Activated gamma-delta T cell treated with Interleukin-2 at 50 U/mL for 16 hours (primary cell): Measurements from ENCODE around the gene PIKFYVE.
"Not testable (repeated sequence)": the region's sequence is repeated elsewhere in the genome, so short reads cannot be mapped to it uniquely, and the experiment has no call there.

Experiments
- DNase-seq: peaks from one replicate; pipeline ENCODE4 v3.0.0-alpha.2; 2020

Gene PIKFYVE

DNA sequence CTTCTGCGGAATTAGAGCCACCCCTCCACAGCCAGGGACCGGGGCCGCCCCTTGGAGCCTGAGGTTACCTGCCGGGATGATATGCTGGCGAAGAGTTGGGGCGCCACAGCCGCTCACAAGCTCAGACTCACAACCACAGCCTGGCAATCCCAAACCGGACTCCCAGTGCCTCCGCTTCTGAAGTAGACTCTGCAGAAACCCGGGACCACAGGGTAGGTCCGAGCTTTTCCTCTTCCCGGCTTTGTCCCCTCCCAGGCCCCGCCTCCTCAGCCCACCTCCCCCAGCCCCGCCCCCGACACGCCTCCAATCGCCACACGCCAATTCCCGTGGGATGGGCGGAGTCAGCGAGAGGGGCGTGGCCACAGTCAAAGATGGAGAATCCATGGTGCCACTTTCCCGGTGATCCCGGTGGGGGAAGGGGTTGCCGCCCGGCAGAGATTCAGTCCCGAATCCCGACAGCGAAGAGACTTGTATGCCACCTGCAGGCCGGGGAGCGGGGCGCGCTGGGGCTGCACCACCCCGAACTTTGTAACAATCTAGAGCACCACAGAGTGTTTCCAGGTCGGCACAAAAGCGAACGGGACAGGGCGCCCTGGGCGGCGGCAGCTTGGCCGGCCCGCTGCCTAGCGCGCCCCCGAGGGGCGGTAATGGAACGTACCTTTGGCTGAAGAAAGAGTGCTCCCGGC lies 11.0 kb upstream of the PIKFYVE start, which contains the start of gene IDH1:
Gene IDH1, minus strand, starts transcription at position 201 of the 686 bp plus-strand sequence. CDS start 3,520 bp downstream, outside the sequence.
- peak; percentile 94 for DNase-seq

- DNase-seq, result no peak
These were observed 10.4 kb upstream of the PIKFYVE start for GRCh38 chr2:208255557-208256106.

GRCh38 chr2:208256192-208256782 lies 9.8 kb upstream of the PIKFYVE start:
- no peak for DNase-seq

GRCh38 chr2:208256849-208257813 lies 8.9 kb upstream of the PIKFYVE start:
- not testable (repeated sequence) for DNase-seq

- peak; percentile 24 for DNase-seq
These were observed 669 bp upstream of the PIKFYVE start for GRCh38 chr2:208265371-208265800.

DNA sequence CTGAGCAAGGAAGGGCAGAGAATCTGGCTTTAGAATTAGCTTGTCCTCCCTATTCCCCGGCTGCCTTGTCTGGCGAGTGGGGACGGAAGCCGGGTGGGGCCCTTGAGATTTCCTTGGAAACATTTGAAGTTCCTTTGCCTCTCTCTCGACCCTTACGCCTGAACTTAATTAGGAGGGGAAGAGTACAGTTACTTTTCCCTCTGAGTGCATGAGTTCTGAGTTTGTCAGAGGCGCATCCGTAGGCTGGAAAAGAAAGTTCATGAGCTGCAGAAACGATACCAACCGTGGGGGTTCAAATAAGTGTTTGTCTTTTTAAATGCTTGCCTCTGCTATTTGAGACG lies 468 bp downstream of the PIKFYVE start:
- no peak for DNase-seq

GRCh38 chr2:208266936-208267335 lies 881 bp downstream of the PIKFYVE start:
- no peak for DNase-seq

- DNase-seq, result not testable (repeated sequence)
These were observed 1.5 kb downstream of the PIKFYVE start for GRCh38 chr2:208267526-208267925.

GRCh38 chr2:208268156-208268952 lies 2.3 kb downstream of the PIKFYVE start:
- DNase-seq, result no peak

DNA sequence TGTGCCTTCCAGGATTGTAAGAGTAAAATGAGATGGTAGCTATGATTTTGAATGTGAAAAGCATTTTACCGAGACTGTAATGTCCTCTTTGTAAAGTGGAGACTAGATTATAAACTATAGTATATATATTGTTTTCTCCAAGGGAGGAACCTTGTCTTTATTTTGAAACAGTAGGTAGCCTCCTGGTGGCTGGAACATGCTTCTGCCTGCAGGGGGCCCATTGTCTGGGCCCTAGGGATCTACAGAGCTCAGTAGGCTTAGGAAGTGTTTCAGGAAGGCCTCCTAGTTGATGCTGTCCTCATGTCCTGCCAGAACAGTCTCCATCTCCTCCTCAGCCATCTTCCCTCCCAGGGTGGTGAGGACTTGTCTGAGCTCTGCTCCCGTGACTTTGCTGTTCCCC lies 3.0 kb downstream of the PIKFYVE start:
- no peak for DNase-seq

GRCh38 chr2:208274748-208275147 lies 8.7 kb downstream of the PIKFYVE start:
- no peak for DNase-seq

GRCh38 chr2:208278549-208278948 lies 12.5 kb downstream of the PIKFYVE start:
- DNase-seq, result no peak

- no peak for DNase-seq
These were observed 13.2 kb downstream of the PIKFYVE start for GRCh38 chr2:208279236-208279635.

DNA sequence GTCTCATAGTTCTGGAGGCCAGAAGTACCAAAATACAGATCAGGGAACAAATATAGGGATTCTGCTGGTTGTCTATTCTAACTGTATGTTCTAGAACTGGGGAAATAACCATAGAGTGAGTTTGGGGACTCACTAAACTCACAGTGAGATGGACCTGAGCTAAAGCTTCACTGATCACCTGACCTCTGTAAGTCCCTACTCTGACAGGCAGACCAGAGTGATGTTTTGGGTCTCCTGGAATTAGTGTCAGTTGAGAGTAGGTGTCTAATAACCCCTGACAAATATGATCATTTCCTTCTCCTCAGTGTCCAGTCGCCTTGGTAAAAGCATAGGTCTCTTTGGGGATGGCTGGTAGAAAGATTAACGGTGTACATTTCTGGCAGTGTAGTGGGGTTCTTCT lies 14.2 kb downstream of the PIKFYVE start:
- DNase-seq, result no peak

- no peak for DNase-seq
These were observed 14.9 kb downstream of the PIKFYVE start for GRCh38 chr2:208280933-208281332.

- no peak for DNase-seq
These were observed 19.8 kb downstream of the PIKFYVE start for GRCh38 chr2:208285853-208286252.

GRCh38 chr2:208294482-208295024 lies 28.5 kb downstream of the PIKFYVE start:
- DNase-seq, result no peak

DNA sequence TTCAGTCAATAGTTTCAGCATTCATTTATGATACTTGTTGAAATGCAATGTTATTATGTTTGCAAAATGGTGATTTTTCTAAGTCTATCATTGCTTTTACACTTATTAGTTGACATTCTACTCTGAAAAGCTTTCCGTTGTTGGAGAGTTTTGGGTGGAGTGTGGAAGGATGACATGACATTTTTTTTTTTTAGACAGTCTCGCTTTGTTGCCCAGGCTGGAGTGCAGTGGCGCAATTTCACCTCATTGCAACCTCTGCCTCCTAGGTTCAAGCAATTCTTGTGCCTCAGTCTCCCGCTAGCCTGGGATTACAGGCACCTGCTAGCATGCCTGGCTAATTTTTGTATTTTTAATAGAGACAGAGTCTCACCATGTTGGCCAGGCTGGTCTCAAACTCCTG lies 29.8 kb downstream of the PIKFYVE start:
- DNase-seq, result no peak

DNA sequence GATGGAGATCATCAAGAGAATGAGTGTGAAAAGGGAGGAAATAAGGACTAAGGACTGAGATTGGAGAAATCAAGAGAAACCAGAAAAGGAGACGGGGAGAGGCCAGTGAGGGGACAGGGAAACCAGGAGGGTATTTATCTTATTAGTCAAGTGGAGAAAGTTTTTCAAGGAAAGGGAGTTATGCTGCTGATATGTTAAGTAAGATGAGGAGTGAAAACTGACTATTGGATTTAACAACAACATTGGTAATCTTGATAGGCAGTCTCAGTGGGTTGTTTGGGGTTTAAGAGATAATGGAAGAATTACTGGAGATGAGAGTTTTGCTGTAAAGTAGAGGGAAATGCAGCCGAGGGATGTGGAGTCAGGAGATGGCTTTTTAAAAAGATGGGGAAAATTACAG lies 30.6 kb downstream of the PIKFYVE start:
- no peak for DNase-seq

DNA sequence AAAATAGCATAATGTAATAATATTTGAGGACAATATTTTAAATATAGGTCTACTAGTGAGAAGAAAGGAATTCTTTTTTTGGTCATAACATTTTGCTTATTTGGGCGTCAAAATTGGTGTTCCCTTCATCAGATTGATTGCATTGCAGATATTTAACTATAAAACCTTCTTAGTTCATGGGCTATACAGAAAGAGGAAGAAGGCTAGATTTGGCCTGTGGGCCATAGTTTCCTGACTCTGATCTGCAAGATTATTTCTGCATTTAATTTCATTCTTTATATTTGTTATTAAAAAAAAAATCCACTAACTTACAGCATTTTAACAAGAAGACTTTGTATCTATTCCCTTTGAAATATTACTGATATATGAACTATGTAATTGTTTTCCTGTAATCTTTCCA lies 31.9 kb downstream of the PIKFYVE start:
- DNase-seq, result no peak

DNA sequence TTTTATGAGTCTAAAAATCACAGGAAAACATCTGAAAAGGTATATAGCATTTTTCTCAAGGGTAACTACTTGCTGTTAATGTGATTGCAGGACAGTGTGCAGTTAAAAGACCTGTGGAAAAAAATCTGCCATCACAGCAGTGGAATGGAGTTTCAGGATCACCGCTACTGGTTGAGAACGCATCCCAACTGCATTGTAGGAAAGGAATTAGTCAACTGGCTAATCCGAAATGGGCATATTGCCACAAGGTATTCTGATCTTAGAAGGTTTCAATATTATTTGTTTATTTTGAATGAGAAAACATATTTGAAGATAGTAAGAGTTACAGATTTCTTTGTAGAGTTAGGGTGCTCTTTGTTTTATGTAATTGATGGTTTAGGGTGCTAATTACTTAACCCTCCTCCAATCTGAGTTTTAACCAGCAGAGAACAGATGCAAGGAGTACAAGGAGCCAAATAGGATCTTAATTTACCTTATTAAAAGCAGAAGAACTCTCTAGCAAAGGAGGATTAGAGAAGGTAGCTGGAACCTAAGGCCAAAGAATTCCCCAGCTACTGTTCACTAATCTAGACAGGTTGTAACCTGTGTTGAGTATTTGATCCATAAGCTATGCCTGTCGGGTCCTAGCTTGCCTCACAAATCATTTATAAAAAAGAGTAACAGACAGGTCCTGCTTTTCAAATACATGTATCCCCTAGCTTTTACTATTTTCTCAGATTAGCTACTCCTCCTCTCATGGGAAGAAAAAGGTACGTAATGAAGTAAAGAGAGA lies 35.0 kb downstream of the PIKFYVE start:
- no peak for DNase-seq
